HepG2 (cell line): ENCODE measurements around the gene TGFA. TPM values are rescaled to one million over a fixed set of nuclear protein-coding genes. Genes with fewer than 3 reads are reported as not detected.

ENCODE experiments used
- DMAP1 ChIP-seq: IDR thresholded peaks from 2 replicates; pipeline ENCODE4 v1.6.1; 2016
- DPF2 ChIP-seq: sonication (generic); formaldehyde crosslinking; IDR thresholded peaks from 2 replicates; pipeline ENCODE4 v1.4.0; 2020; ENCODE audit warnings: mild to moderate bottlenecking, low read depth, missing genetic modification reagents, borderline replicate concordance
- EZH2 ChIP-seq: conservative IDR thresholded peaks from 2 replicates; pipeline ENCODE4 v1.6.1; 2012; ENCODE audit warnings: mild to moderate bottlenecking, low read depth, low read length, moderate library complexity
- NFAT5 ChIP-seq: sonication (generic); formaldehyde crosslinking; IDR thresholded peaks from 2 replicates; pipeline ENCODE4 v1.4.0; 2020; ENCODE audit warnings: missing genetic modification reagents
- PITX1 ChIP-seq: sonication (generic); formaldehyde crosslinking; IDR thresholded peaks from 2 replicates; pipeline ENCODE4 v1.5.1; 2020; ENCODE audit warnings: mild to moderate bottlenecking, missing genetic modification reagents
- PLRG1 ChIP-seq: fragments of 450-650 bp; conservative IDR thresholded peaks from 2 replicates; pipeline ENCODE4 v1.6.1; 2016
- TOE1 ChIP-seq: sonication (generic); formaldehyde crosslinking; IDR thresholded peaks from 2 replicates; pipeline ENCODE4 v1.4.0; 2020; ENCODE audit warnings: mild to moderate bottlenecking, missing genetic modification reagents
- ZFP91 ChIP-seq: sonication (generic); formaldehyde crosslinking; IDR thresholded peaks from 2 replicates; pipeline ENCODE4 v1.9.0; 2022; ENCODE audit warnings: missing genetic modification reagents, mild to moderate bottlenecking, borderline replicate concordance
- ZNF138 ChIP-seq: sonication (generic); formaldehyde crosslinking; IDR thresholded peaks from 2 replicates; pipeline ENCODE4 v1.5.0; 2020; ENCODE audit warnings: mild to moderate bottlenecking, low read depth, missing genetic modification reagents
- ZNF205 ChIP-seq: IDR thresholded peaks from 2 replicates; pipeline ENCODE4 v1.6.1; 2018; ENCODE audit warnings: missing biosample characterization, missing genetic modification reagents
- ZNF34 ChIP-seq: sonication (generic); formaldehyde crosslinking; IDR thresholded peaks from 2 replicates; pipeline ENCODE4 v1.4.0; 2020; ENCODE audit warnings: mild to moderate bottlenecking, missing genetic modification reagents, borderline replicate concordance
- ZNF597 ChIP-seq: sonication (generic); formaldehyde crosslinking; IDR thresholded peaks from 2 replicates; pipeline ENCODE4 v1.5.0; 2020; ENCODE audit warnings: missing genetic modification reagents
- ZNF784 ChIP-seq: sonication (generic); formaldehyde crosslinking; IDR thresholded peaks from 2 replicates; pipeline ENCODE4 v1.5.1; 2020; ENCODE audit warnings: missing genetic modification reagents, mild to moderate bottlenecking, borderline replicate concordance
- ZSCAN5A ChIP-seq: sonication (generic); formaldehyde crosslinking; IDR thresholded peaks from 2 replicates; pipeline ENCODE4 v1.8.0; 2022; ENCODE audit warnings: mild to moderate bottlenecking, missing genetic modification reagents, borderline replicate concordance
- polyA plus RNA-seq, 8 experiments: library from polyadenylated mRNA; depleted of rRNA in 3 of 8; stranded (reverse) in 7 of 8; unstranded in 1 of 8; fragments of >200 nt; fragmentation: Illumina TruSeq in 4 of 8; extraction: Trizol in 4 of 8; gene quantifications; 2 replicates each; pipeline versions ENCODE4 v1.2.1 to v1.2.3, GENCODE V29; 2011 to 2016; ENCODE audit warnings: low read depth in 4 of 8, missing spikeins in 1 of 8, mixed read lengths in 1 of 8; ENCODE audit not compliant: insufficient read depth in 1 of 8
- total RNA-seq, 5 experiments: library from RNA; depleted of rRNA; stranded (reverse); fragments of >200 nt; fragmentation: Illumina TruSeq; extraction: Trizol; gene quantifications; 2 replicates each; pipeline ENCODE4 v1.2.3, GENCODE V29; 2016; ENCODE audit warnings: low read depth in 1 of 5
- TF ChIP-seq, protein P1 (sequence below): sonication (generic); formaldehyde crosslinking; IDR thresholded peaks from 2 replicates; pipeline ENCODE4 v1.8.0; 2022; ENCODE audit warnings: mild to moderate bottlenecking, missing genetic modification reagents
- TF ChIP-seq, protein P2 (sequence below), 2 experiments: fragments of 450-650 bp in 1 of 2; sonication (generic) in 1 of 2; formaldehyde crosslinking; IDR thresholded peaks; 2 replicates each; pipeline versions ENCODE4 v1.5.0 to v1.8.0; 2020 to 2022; ENCODE audit warnings: mild to moderate bottlenecking in 1 of 2, missing genetic modification reagents in 1 of 2

Gene TGFA
- total and polyA plus RNA-seq, 2 of the 13 experiments (the other 11 are each of a cell fraction or from before 2014, with no cell fraction given): 7.8 to 15.3 TPM

DNA sequence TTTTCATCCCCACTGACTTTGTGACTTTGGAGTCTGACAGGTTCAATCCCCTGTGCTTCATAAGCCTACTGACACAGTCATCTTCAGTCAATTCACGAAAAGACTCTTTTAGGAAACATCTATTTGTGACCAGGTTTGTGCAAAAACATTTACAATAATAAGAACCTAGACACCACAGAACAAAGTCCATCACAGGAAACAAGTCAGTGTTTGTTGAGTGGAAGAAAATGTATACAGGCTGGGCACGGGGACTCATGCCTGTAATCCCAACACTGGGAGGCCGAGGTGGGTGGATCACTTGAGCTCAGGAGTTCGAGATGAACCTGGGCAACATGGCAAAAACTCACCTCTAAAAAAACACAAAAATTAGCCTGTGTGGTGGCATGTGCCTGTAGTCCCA lies 49.7 kb downstream of the TGFA start (continued):
- TF ChIP-seq ZNF597 (no peak), DPF2 (CRISPR knock-in tag) (peak; percentile 63; the same call in 1 of the 2 replicates), ZNF784 (CRISPR knock-in tag) (no peak), TOE1 (CRISPR knock-in tag) (no peak), ZSCAN5A (CRISPR knock-in tag) (no peak), PITX1 (peak; percentile 52; the same call in 1 of the 2 replicates), ZFP91 (no peak), EZH2 (no peak), ZNF34 (CRISPR knock-in tag) (no peak), ZNF138 (CRISPR knock-in tag) (no peak), PLRG1 (no peak), ZNF205 (CRISPR knock-in tag) (no peak), DMAP1 (CRISPR knock-in tag) (no peak), NFAT5 (CRISPR knock-in tag) (no peak)
- TF ChIP-seq, protein P1, sequence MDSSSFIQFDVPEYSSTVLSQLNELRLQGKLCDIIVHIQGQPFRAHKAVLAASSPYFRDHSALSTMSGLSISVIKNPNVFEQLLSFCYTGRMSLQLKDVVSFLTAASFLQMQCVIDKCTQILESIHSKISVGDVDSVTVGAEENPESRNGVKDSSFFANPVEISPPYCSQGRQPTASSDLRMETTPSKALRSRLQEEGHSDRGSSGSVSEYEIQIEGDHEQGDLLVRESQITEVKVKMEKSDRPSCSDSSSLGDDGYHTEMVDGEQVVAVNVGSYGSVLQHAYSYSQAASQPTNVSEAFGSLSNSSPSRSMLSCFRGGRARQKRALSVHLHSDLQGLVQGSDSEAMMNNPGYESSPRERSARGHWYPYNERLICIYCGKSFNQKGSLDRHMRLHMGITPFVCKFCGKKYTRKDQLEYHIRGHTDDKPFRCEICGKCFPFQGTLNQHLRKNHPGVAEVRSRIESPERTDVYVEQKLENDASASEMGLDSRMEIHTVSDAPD (CRISPR knock-in tag): no peak
- TF ChIP-seq, protein P2, sequence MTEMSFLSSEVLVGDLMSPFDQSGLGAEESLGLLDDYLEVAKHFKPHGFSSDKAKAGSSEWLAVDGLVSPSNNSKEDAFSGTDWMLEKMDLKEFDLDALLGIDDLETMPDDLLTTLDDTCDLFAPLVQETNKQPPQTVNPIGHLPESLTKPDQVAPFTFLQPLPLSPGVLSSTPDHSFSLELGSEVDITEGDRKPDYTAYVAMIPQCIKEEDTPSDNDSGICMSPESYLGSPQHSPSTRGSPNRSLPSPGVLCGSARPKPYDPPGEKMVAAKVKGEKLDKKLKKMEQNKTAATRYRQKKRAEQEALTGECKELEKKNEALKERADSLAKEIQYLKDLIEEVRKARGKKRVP (CRISPR knock-in tag; IDR thresholded peaks at IDR 0.05): no peak
